Body of pancreas (tissue), 4 donors: Measurements from ENCODE around the gene RASA2. TPM values are rescaled to one million over a fixed set of nuclear protein-coding genes. Genes with fewer than 3 reads are reported as not detected.
"Not testable (repeated sequence)": the region's sequence is repeated elsewhere in the genome, so short reads cannot be mapped to it uniquely, and the experiment has no call there.

Experiments used
- ATAC-seq: fragments of 150-250 bp; one replicate; pipeline ENCODE4 v1.9.1; 2016
- DNase-seq, 4 donors: peaks; one replicate each; pipeline ENCODE4 v3.0.0-alpha.2; 2019
- H3K27ac ChIP-seq, 4 donors: fragments of 200-600 bp; sonication (generic); 1 replicate in 3 of 4; 2 replicates in 1 of 4; pipeline versions ENCODE4 v1.5.1 to v1.6.1; 2016 to 2019; ENCODE audit warnings: mild to moderate bottlenecking in 1 of 4, mixed read lengths in 1 of 4, moderate library complexity in 1 of 4
- H3K27me3 ChIP-seq, 2 donors: fragments of 200-600 bp; sonication (generic); one replicate each; pipeline ENCODE4 v1.6.0; 2016; ENCODE audit warnings: mild to moderate bottlenecking in 1 of 2
- H3K36me3 ChIP-seq, 2 donors: fragments of 200-600 bp; sonication (generic); replicated peaks in 1 of 2; 2 replicates each; pipeline ENCODE4 v1.5.1; 2016; ENCODE audit warnings: low read depth in 2 of 2; ENCODE audit not compliant: insufficient read depth in 1 of 2
- H3K4me1 ChIP-seq: fragments of 200-600 bp; sonication (generic); one replicate; pipeline ENCODE4 v1.6.0; 2016
- H3K4me3 ChIP-seq, 2 donors: fragments of 200-600 bp; sonication (generic); 1 replicate in 1 of 2; 2 replicates in 1 of 2; pipeline ENCODE4 v1.5.1; 2016 to 2019
- H3K9me3 ChIP-seq, 3 donors: fragments of 200-600 bp; sonication (generic); 1 replicate in 2 of 3; 2 replicates in 1 of 3; pipeline ENCODE4 v1.5.1; 2016
- CTCF ChIP-seq, 7 experiments: fragments of 450-650 bp in 4 of 7; fragments of 200-600 bp in 3 of 7; sonication (generic) in 3 of 7; IDR thresholded peaks; one replicate each; pipeline ENCODE4 v1.5.1; 2016 to 2019; ENCODE audit warnings: antibody characterized with exemption in 7 of 7
- POLR2A ChIP-seq, 3 donors: fragments of 450-650 bp; IDR thresholded peaks; one replicate each; pipeline ENCODE4 v1.6.1; 2016; ENCODE audit warnings: antibody characterized with exemption in 3 of 3, mild to moderate bottlenecking in 2 of 3
- WGBS, 2 donors: methylation state at CpG; one replicate each; pipeline ENCODE4 v1.1.5; 2017; 5-methylcytosine and 5-hydroxymethylcytosine counted together
- intact Hi-C: fragments of 100-400 bp; cut with DNase I; formaldehyde crosslinking; loops from one replicate; pipeline ENCODE4 v1.15.1; 2023
- total RNA-seq, 2 donors: library from RNA; depleted of rRNA; stranded (reverse); fragments of >200 nt; gene quantifications; one replicate each; pipeline ENCODE4 v1.1.0, GENCODE V29; 2016

Gene RASA2
- total RNA-seq, 2 donors from 2014 or later: 6.9 to 19.2 TPM

- 86 to 91% methylated on average over 1 of the region's 1 CpG for WGBS, 2 donors
- no peaks in the 10 kb centered on the region for H3K4me1 ChIP-seq
- no peak overlapping the region for H3K4me3 ChIP-seq
- DNase-seq (no peak), ATAC-seq (no peak)
- no peak overlapping the region for H3K27ac ChIP-seq
- intact Hi-C loops: no loop called here
- H3K27me3 ChIP-seq: no peaks in the 10 kb centered on the region
- no peaks in the 10 kb centered on the region for H3K36me3 ChIP-seq
- no peaks in the 10 kb centered on the region for H3K9me3 ChIP-seq
- TF ChIP-seq POLR2A (IDR thresholded peaks at IDR 0.05) (no peak), CTCF (IDR thresholded peaks at IDR 0.05) (no peak)
Observed at GRCh38 chr3:141532609-141533008, 45.8 kb downstream of the RASA2 start.

- ATAC-seq, H3K36me3 ChIP-seq, intact Hi-C loops, H3K27me3 ChIP-seq, H3K9me3 ChIP-seq, H3K4me3 ChIP-seq, DNase-seq, H3K4me1 ChIP-seq, H3K27ac ChIP-seq: not testable (repeated sequence)
- 97 to 99% methylated on average over 6 of the region's 6 CpGs for WGBS, 2 donors
Observed at GRCh38 chr3:141536017-141536416, 49.2 kb downstream of the RASA2 start.

- Histone ChIP-seq H3K27ac (no peak overlapping the region), H3K27me3 (no peaks in the 10 kb centered on the region), H3K4me1 (no peaks in the 10 kb centered on the region), H3K4me3 (no peak overlapping the region), H3K9me3 (no peaks in the 10 kb centered on the region), H3K36me3 (no peaks in the 10 kb centered on the region)
- intact Hi-C loops: no loop called here
- ATAC-seq: no peak
- no peak for TF ChIP-seq CTCF (IDR thresholded peaks at IDR 0.05)
- TF ChIP-seq POLR2A (IDR thresholded peaks at IDR 0.05): no peak
- DNase-seq: no peak
Observed at GRCh38 chr3:141537856-141538255, 51.0 kb downstream of the RASA2 start.

GRCh38 chr3:141538568-141539240 lies 51.9 kb downstream of the RASA2 start:
- Histone ChIP-seq H3K36me3 (no peaks in the 10 kb centered on the region), H3K27ac (no peak overlapping the region), H3K27me3 (no peaks in the 10 kb centered on the region), H3K9me3 (no peaks in the 10 kb centered on the region), H3K4me3 (no peak overlapping the region), H3K4me1 (no peaks in the 10 kb centered on the region)
- intact Hi-C loops: no loop called here
- WGBS, 2 donors: 74 to 78% methylated on average over 2 of the region's 2 CpGs
- DNase-seq: no peak
- no peak for ATAC-seq
- TF ChIP-seq CTCF (IDR thresholded peaks at IDR 0.05) (no peak), POLR2A (IDR thresholded peaks at IDR 0.05) (no peak)

- Histone ChIP-seq H3K27ac (no peak overlapping the region), H3K27me3 (no peaks in the 10 kb centered on the region), H3K36me3 (no peaks in the 10 kb centered on the region), H3K4me1 (no peaks in the 10 kb centered on the region), H3K9me3 (no peaks in the 10 kb centered on the region), H3K4me3 (no peak overlapping the region)
- 90 to 93% methylated on average over 5 of the region's 5 CpGs for WGBS, 2 donors
- DNase-seq (no peak), ATAC-seq (no peak)
- TF ChIP-seq CTCF (IDR thresholded peaks at IDR 0.05) (no peak), POLR2A (IDR thresholded peaks at IDR 0.05) (no peak)
- intact Hi-C loops: no loop called here
Observed at GRCh38 chr3:141539431-141540187, 52.8 kb downstream of the RASA2 start.
